NT2/D1 (cell line): ENCODE data around the gene TEK.
"Not testable (repeated sequence)": the region's sequence is repeated elsewhere in the genome, so short reads cannot be mapped to it uniquely, and the experiment has no call there.

Experiments
- DNase-seq: peaks from one replicate; pipeline ENCODE4 v3.0.0-alpha.2; 2011; ENCODE audit warnings: low read depth, low spot score
- H3K27me3 ChIP-seq: 2 replicates; pipeline ENCODE4 v1.6.0; 2011; ENCODE audit warnings: mild to moderate bottlenecking; ENCODE audit not compliant: insufficient read length, insufficient read depth
- H3K36me3 ChIP-seq: 2 replicates; pipeline ENCODE4 v1.6.1; 2011; ENCODE audit warnings: mild to moderate bottlenecking, low read length, mixed read lengths; ENCODE audit not compliant: insufficient read depth, insufficient read length
- H3K4me1 ChIP-seq: 2 replicates; pipeline ENCODE4 v1.5.1; 2011; ENCODE audit not compliant: insufficient read depth, insufficient read length
- H3K4me3 ChIP-seq: 2 replicates; pipeline ENCODE4 v1.5.1; 2011; ENCODE audit warnings: low read depth; ENCODE audit not compliant: insufficient read length
- H3K9ac ChIP-seq: 2 replicates; pipeline ENCODE4 v1.6.0; 2011; ENCODE audit warnings: low read depth; ENCODE audit not compliant: insufficient read length
- H3K9me3 ChIP-seq: 2 replicates; pipeline ENCODE4 v1.5.1; 2011; ENCODE audit warnings: mild to moderate bottlenecking, low read length; ENCODE audit not compliant: insufficient read depth
- SUZ12 ChIP-seq: IDR thresholded peaks from 2 replicates; pipeline ENCODE4 v1.6.1; 2011; ENCODE audit not compliant: insufficient read length, insufficient read depth; ENCODE audit errors: extremely low read depth
- YY1 ChIP-seq: IDR thresholded peaks from 2 replicates; pipeline ENCODE4 v1.6.1; 2011; ENCODE audit not compliant: insufficient read length, insufficient read depth
- ZNF274 ChIP-seq: IDR thresholded peaks from 2 replicates; pipeline ENCODE4 v1.6.1; 2011; ENCODE audit warnings: mild to moderate bottlenecking, low read depth, low read length

TEK gene

DNA sequence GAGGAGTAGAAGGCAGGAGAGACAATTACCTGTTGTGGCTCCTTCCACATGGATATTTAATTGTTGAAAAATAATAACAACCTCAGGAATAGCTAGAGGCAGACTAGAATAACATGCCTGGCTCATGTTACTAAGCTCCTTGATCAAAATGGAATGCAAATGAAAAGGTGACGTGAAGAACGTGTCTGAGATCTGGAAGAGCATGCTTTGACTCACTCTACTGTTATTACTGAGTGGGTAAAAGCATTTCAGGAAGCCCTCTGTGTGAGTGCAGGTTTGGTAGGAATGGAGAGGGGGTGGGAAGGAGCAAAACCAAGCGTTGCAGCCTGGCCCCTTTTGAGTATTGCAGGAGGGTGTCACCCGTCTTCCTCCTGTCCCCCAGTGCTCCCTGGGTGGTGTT is 103.2 kb downstream of the TEK start:
- no peaks in the 10 kb centered on the region for H3K4me1 ChIP-seq
- H3K9ac ChIP-seq = no peak overlapping the region
- no peak for DNase-seq
- H3K9me3 ChIP-seq = no peaks in the 10 kb centered on the region
- no peaks in the 10 kb centered on the region for H3K27me3 ChIP-seq
- H3K4me3 ChIP-seq = no peak overlapping the region
- TF ChIP-seq ZNF274 (no peak), SUZ12 (no peak), YY1 (no peak)
- H3K36me3 ChIP-seq = peaks cover 59% of the 10 kb centered on the region

DNA sequence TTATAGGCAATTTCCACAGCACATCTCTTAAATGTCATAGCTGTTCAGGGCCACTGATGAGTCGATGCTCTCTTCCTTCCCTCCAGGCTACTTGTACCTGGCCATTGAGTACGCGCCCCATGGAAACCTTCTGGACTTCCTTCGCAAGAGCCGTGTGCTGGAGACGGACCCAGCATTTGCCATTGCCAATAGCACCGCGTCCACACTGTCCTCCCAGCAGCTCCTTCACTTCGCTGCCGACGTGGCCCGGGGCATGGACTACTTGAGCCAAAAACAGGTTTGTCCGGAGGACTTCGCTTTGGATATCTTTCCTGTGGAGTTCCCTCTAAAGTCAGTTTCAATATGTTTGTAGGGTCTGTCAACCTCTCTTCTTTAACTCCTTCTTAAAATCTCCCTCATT is 103.6 kb downstream of the TEK start:
- no peaks in the 10 kb centered on the region for H3K27me3 ChIP-seq
- DNase-seq = no peak

GRCh38 chr9:27227192-27227591 is 118.2 kb downstream of the TEK start:
- Histone ChIP-seq H3K9me3 (no peaks in the 10 kb centered on the region), H3K9ac (no peak overlapping the region), H3K36me3 (peaks cover 26% of the 10 kb centered on the region), H3K4me1 (no peaks in the 10 kb centered on the region), H3K27me3 (no peaks in the 10 kb centered on the region), H3K4me3 (no peak overlapping the region)
- DNase-seq = no peak
- TF ChIP-seq SUZ12 (no peak), ZNF274 (no peak), YY1 (no peak)

More for the DNA sequence above, 103.6 kb downstream of the TEK start:
- no peak overlapping the region for H3K9ac ChIP-seq
- no peaks in the 10 kb centered on the region for H3K4me1 ChIP-seq
- no peaks in the 10 kb centered on the region for H3K9me3 ChIP-seq
- TF ChIP-seq SUZ12 (no peak), YY1 (no peak), ZNF274 (no peak)
- peaks cover 62% of the 10 kb centered on the region for H3K36me3 ChIP-seq
- no peak overlapping the region for H3K4me3 ChIP-seq

GRCh38 chr9:27239648-27240047 is 130.6 kb downstream of the TEK start:
- H3K9me3 ChIP-seq = peaks cover 40% of the 10 kb centered on the region
- not testable (repeated sequence) for H3K9ac ChIP-seq, H3K4me3 ChIP-seq, H3K36me3 ChIP-seq, H3K4me1 ChIP-seq, H3K27me3 ChIP-seq
- DNase-seq = peak; percentile 13

GRCh38 chr9:27247756-27248155 is 138.7 kb downstream of the TEK start:
- H3K9me3 ChIP-seq = no peaks in the 10 kb centered on the region
- no peak for TF ChIP-seq SUZ12
- TF ChIP-seq YY1 = no peak
- no peak for TF ChIP-seq ZNF274
- peak; percentile 38 for DNase-seq
- no peak overlapping the region for H3K9ac ChIP-seq
- no peaks in the 10 kb centered on the region for H3K27me3 ChIP-seq
- no peaks in the 10 kb centered on the region for H3K36me3 ChIP-seq
- no peaks in the 10 kb centered on the region for H3K4me1 ChIP-seq
- H3K4me3 ChIP-seq = no peak overlapping the region

DNA sequence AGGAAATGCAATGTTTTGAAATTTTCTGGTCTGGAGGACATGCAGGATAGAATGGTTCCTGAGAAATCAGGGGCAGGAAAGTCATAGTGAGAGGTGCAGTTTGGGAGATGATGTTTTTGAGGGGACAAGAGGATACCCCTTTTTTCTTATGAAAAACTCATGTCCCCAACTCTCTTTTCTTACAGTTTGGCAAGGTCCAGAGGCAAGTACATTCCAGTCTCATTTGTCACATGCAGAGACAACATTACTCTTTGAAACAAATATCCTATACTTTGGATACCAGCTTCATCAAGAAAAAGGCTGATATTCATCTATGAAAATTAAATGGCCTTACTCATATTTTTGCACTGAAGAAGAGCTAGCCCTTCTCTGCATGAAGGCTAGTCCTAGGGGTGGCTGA is 139.7 kb downstream of the TEK start:
- Histone ChIP-seq H3K4me3 (no peak overlapping the region), H3K27me3 (no peaks in the 10 kb centered on the region), H3K4me1 (no peaks in the 10 kb centered on the region), H3K9me3 (no peaks in the 10 kb centered on the region), H3K9ac (no peak overlapping the region), H3K36me3 (no peaks in the 10 kb centered on the region)
- TF ChIP-seq ZNF274 (no peak), SUZ12 (no peak), YY1 (no peak)
- no peak for DNase-seq

- Histone ChIP-seq H3K27me3 (no peaks in the 10 kb centered on the region), H3K9me3 (no peaks in the 10 kb centered on the region), H3K36me3 (no peaks in the 10 kb centered on the region), H3K4me3 (no peak overlapping the region), H3K9ac (no peak overlapping the region), H3K4me1 (no peaks in the 10 kb centered on the region)
- DNase-seq = no peak
- TF ChIP-seq ZNF274 = no peak
- TF ChIP-seq YY1 = no peak
- no peak for TF ChIP-seq SUZ12
Measured at GRCh38 chr9:27258662-27259061, 149.6 kb downstream of the TEK start.
